Tracheal epithelial cell (primary cell): Measurements from ENCODE around the gene WFDC10A. TPM values are rescaled to one million over a fixed set of nuclear protein-coding genes. Genes with fewer than 3 reads are reported as not detected.

Experiments used
- total RNA-seq: library from RNA; depleted of rRNA; stranded (reverse); fragments of >200 nt; gene quantifications from 2 replicates; pipeline ENCODE4 v1.2.1, GENCODE V29; 2014

The WFDC10A gene
- total RNA-seq, result not detected in 2 replicates

GRCh38 chr20:45629496-45630100, at the start of gene WFDC10A:
Gene WFDC10A, plus strand, starts transcription at chr20:45629739. Its CDS starts 75 bp downstream, at chr20:45629814.

GRCh38 chr20:45631184-45631583, 1.6 kb downstream of the WFDC10A start, which contains the start of gene WFDC9:
Gene WFDC9, minus strand, starts transcription at chr20:45631284. Its CDS starts 21,103 bp downstream, at chr20:45610181.

GRCh38 chr20:45670139-45670538, 40.6 kb downstream of the WFDC10A start, which contains the start of gene WFDC11:
Gene WFDC11, minus strand, starts transcription at chr20:45670239. Its CDS starts 19,639 bp downstream, at chr20:45650600.

Other genes with a start within 250 kb of the WFDC10A start
- gene DBNDD2, start 221.4 kb upstream of the WFDC10A start, total RNA-seq, result 22.6 and 22.7 TPM in 2 replicates
- gene PIGT, start 213.6 kb upstream of the WFDC10A start, total RNA-seq, result 22.2 and 23.4 TPM in 2 replicates
- 0.96 TPM in 1 of 2 replicates, not detected in the other for gene WFDC2, start 160.0 kb upstream of the WFDC10A start, total RNA-seq
- not detected in 2 replicates for gene SPINT3, start 114.1 kb upstream of the WFDC10A start, total RNA-seq
- gene WFDC6, start 90.3 kb upstream of the WFDC10A start, total RNA-seq, result not detected in 2 replicates
- gene EPPIN, start 82.3 kb upstream of the WFDC10A start, total RNA-seq, result not detected in 2 replicates
- gene WFDC8, start 50.5 kb upstream of the WFDC10A start, total RNA-seq, result not detected in 2 replicates
- not detected in 2 replicates for gene WFDC9, start 1.5 kb downstream of the WFDC10A start, total RNA-seq
- not detected in 2 replicates for gene WFDC11, start 40.5 kb downstream of the WFDC10A start, total RNA-seq
- gene WFDC13, start 72.3 kb downstream of the WFDC10A start, total RNA-seq, result not detected in 2 replicates
- not detected in 2 replicates for gene WFDC10B, start 75.3 kb downstream of the WFDC10A start, total RNA-seq
- gene SPINT4, start 92.6 kb downstream of the WFDC10A start, total RNA-seq, result not detected in 2 replicates
- gene WFDC3, start 162.1 kb downstream of the WFDC10A start, total RNA-seq, result 0.48 TPM in 1 of 2 replicates, not detected in the other
- gene DNTTIP1, start 162.2 kb downstream of the WFDC10A start, total RNA-seq, result 8.7 and 12.3 TPM in 2 replicates
- 1.3 and 3.6 TPM in 2 replicates for gene UBE2C, start 182.9 kb downstream of the WFDC10A start, total RNA-seq
- 0.43 TPM in 1 of 2 replicates, not detected in the other for gene TNNC2, start 197.6 kb downstream of the WFDC10A start, total RNA-seq
- 16.6 and 20.0 TPM in 2 replicates for gene SNX21, start 204.1 kb downstream of the WFDC10A start, total RNA-seq
- 38.6 and 42.0 TPM in 2 replicates for gene ACOT8, start 227.7 kb downstream of the WFDC10A start, total RNA-seq
- 2.6 and 3.1 TPM in 2 replicates for gene ZSWIM3, start 227.9 kb downstream of the WFDC10A start, total RNA-seq